ENCODE data around the gene MRPS35. TPM values are rescaled to one million over a fixed set of nuclear protein-coding genes. Genes with fewer than 3 reads are reported as not detected.

MRPS35 gene
- total RNA-seq, 1 experiment from 2014 or later = 43.5 TPM

- TF ChIP-seq ARID4B (CRISPR knock-in tag; IDR thresholded peaks at IDR 0.05; ENCODE audit: borderline replicate concordance) = no peak
- no peak for TF ChIP-seq MYBL2 (CRISPR knock-in tag; IDR thresholded peaks at IDR 0.05)
- no peak for TF ChIP-seq HMGA2 (CRISPR knock-in tag; IDR thresholded peaks at IDR 0.05)
- no peak for TF ChIP-seq ZNF671 (CRISPR knock-in tag; IDR thresholded peaks at IDR 0.05)
- TF ChIP-seq CREM (CRISPR knock-in tag; IDR thresholded peaks at IDR 0.05) = no peak
Measured at GRCh38 chr12:27785882-27786570, 75.4 kb downstream of the MRPS35 start (continued).

- Mint-ChIP-seq H3K36me3 (peaks cover 23% of the 10 kb centered on the region), H3K27me3 (ENCODE audit: low read depth) (no peaks in the 10 kb centered on the region), H3K27ac (peak overlapping the region; percentile 46; the same call in 1 of the 2 replicates), H3K4me1 (peaks cover 19% of the 10 kb centered on the region), H3K9me3 (no peaks in the 10 kb centered on the region), H3K4me3 (no peak overlapping the region)
- ChIA-PET POLR2A (no interaction called here), CTCF (interaction anchor here (1.3 kb wide), 1 partner anchor 8 kb away, joined by 5 read pairs; the partner anchor contains the start of genes KLHL42 and MANSC4)
- TF ChIP-seq ZNF281 (CRISPR knock-in tag; IDR thresholded peaks at IDR 0.05) = no peak
- ATAC-seq (no peak), DNase-seq (ENCODE audit: low spot score) (no peak)
Measured at GRCh38 chr12:27787559-27787958, 76.9 kb downstream of the MRPS35 start.

DNA sequence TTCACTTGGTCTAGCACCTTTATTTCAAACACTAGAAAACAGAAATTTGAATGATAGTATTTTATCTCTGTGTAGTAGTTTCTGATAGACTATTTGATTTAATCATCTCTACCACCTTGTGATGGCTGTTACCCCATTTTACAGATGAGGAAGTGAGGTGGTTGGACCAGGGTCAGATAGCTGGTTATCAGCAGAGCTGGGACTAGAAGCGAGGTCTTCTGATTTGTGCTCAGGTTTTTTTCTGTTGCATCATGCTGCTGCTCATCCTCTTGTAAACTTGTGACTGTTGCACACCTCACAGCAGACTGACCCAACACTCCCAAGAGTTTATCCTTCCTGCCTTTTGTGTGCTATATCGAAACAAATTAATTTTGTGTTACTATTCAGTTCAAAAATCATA lies 79.5 kb downstream of the MRPS35 start:
- ATAC-seq = no peak
- Mint-ChIP-seq H3K9me3 (no peaks in the 10 kb centered on the region), H3K4me1 (peaks cover 10% of the 10 kb centered on the region), H3K27me3 (ENCODE audit: low read depth) (no peaks in the 10 kb centered on the region), H3K27ac (no peak overlapping the region), H3K4me3 (no peak overlapping the region), H3K36me3 (peaks cover 26% of the 10 kb centered on the region)
- POLR2A ChIA-PET = no interaction called here
- CTCF ChIA-PET = interaction anchor here (1.3 kb wide), 1 partner anchor 10 kb away, joined by 3 read pairs; no protein-coding TSS in a partner anchor
- DNase-seq (ENCODE audit: low spot score) = no peak
- no peak for TF ChIP-seq NFE2L1 (CRISPR knock-in tag; IDR thresholded peaks at IDR 0.05)
- no peak for TF ChIP-seq IRF1 (CRISPR knock-in tag; IDR thresholded peaks at IDR 0.05)
- TF ChIP-seq, protein P1, sequence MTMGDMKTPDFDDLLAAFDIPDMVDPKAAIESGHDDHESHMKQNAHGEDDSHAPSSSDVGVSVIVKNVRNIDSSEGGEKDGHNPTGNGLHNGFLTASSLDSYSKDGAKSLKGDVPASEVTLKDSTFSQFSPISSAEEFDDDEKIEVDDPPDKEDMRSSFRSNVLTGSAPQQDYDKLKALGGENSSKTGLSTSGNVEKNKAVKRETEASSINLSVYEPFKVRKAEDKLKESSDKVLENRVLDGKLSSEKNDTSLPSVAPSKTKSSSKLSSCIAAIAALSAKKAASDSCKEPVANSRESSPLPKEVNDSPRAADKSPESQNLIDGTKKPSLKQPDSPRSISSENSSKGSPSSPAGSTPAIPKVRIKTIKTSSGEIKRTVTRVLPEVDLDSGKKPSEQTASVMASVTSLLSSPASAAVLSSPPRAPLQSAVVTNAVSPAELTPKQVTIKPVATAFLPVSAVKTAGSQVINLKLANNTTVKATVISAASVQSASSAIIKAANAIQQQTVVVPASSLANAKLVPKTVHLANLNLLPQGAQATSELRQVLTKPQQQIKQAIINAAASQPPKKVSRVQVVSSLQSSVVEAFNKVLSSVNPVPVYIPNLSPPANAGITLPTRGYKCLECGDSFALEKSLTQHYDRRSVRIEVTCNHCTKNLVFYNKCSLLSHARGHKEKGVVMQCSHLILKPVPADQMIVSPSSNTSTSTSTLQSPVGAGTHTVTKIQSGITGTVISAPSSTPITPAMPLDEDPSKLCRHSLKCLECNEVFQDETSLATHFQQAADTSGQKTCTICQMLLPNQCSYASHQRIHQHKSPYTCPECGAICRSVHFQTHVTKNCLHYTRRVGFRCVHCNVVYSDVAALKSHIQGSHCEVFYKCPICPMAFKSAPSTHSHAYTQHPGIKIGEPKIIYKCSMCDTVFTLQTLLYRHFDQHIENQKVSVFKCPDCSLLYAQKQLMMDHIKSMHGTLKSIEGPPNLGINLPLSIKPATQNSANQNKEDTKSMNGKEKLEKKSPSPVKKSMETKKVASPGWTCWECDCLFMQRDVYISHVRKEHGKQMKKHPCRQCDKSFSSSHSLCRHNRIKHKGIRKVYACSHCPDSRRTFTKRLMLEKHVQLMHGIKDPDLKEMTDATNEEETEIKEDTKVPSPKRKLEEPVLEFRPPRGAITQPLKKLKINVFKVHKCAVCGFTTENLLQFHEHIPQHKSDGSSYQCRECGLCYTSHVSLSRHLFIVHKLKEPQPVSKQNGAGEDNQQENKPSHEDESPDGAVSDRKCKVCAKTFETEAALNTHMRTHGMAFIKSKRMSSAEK (CRISPR knock-in tag; IDR thresholded peaks at IDR 0.05; ENCODE audit: borderline replicate concordance) = no peak
- no peak for TF ChIP-seq EMX1 (CRISPR knock-in tag; IDR thresholded peaks at IDR 0.05)
- TF ChIP-seq SMAD4 (CRISPR knock-in tag; IDR thresholded peaks at IDR 0.05) = no peak
- no peak for TF ChIP-seq ARID4B (CRISPR knock-in tag; IDR thresholded peaks at IDR 0.05; ENCODE audit: borderline replicate concordance)
- TF ChIP-seq FOXP1 (CRISPR knock-in tag; IDR thresholded peaks at IDR 0.05; ENCODE audit: borderline replicate concordance) = no peak
- TF ChIP-seq, protein P2, sequence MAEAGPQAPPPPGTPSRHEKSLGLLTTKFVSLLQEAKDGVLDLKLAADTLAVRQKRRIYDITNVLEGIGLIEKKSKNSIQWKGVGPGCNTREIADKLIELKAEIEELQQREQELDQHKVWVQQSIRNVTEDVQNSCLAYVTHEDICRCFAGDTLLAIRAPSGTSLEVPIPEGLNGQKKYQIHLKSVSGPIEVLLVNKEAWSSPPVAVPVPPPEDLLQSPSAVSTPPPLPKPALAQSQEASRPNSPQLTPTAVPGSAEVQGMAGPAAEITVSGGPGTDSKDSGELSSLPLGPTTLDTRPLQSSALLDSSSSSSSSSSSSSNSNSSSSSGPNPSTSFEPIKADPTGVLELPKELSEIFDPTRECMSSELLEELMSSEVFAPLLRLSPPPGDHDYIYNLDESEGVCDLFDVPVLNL (CRISPR knock-in tag; IDR thresholded peaks at IDR 0.05; ENCODE audit: borderline replicate concordance, low read depth) = no peak
- no peak for TF ChIP-seq ZNF263 (CRISPR knock-in tag; IDR thresholded peaks at IDR 0.05; ENCODE audit: low read depth)

Measured in WTC11 (cell line).